Lower lobe of right lung (tissue), 2 donors: Measurements from ENCODE around the gene ELL3. TPM values are rescaled to one million over a fixed set of nuclear protein-coding genes. Genes with fewer than 3 reads are reported as not detected.

Source experiments
- ATAC-seq, 2 donors: fragments of 200-7000 bp; cut with Tn5 transposase; one replicate each; pipeline ENCODE4 v1.9.1; 2020 to 2022; ENCODE audit warnings: mild to moderate bottlenecking in 2 of 2, moderate library complexity in 2 of 2
- DNase-seq: peaks from one replicate; pipeline ENCODE4 v3.0.0-alpha.2; 2020
- H3K27ac ChIP-seq: fragments of 200-600 bp; one replicate; pipeline ENCODE4 v1.8.0; 2022
- H3K27me3 ChIP-seq: fragments of 200-600 bp; one replicate; pipeline ENCODE4 v1.8.0; 2022; ENCODE audit warnings: low read depth
- H3K36me3 ChIP-seq: fragments of 200-600 bp; one replicate; pipeline ENCODE4 v1.8.0; 2022; ENCODE audit warnings: mild to moderate bottlenecking
- H3K4me1 ChIP-seq: fragments of 200-600 bp; one replicate; pipeline ENCODE4 v1.8.0; 2022
- H3K4me3 ChIP-seq: fragments of 200-600 bp; one replicate; pipeline ENCODE4 v1.8.0; 2022; ENCODE audit warnings: mild to moderate bottlenecking
- H3K9me3 ChIP-seq: fragments of 200-600 bp; one replicate; pipeline ENCODE4 v1.8.0; 2022
- intact Hi-C: fragments of 100-400 bp; cut with DNase I; formaldehyde crosslinking; loops from one replicate; pipeline ENCODE4 v1.11.0; 2022
- total RNA-seq: library from RNA; stranded (reverse); fragmentation: NEBNext Ultra II Directional; extraction: Animal tissue kit (Norgen Biotek cat#: 25700); gene quantifications from one replicate; pipeline ENCODE4 v1.2.1, GENCODE V29; 2021
- TF ChIP-seq, protein P1 (sequence below): fragments of 200-600 bp; IDR thresholded peaks from one replicate; pipeline ENCODE4 v1.8.0; 2022; ENCODE audit warnings: antibody characterized with exemption, mild to moderate bottlenecking
- donor health status: DM: no; HTN: yes; CAD: no; lungs with severe emphysema.

The ELL3 gene
- total RNA-seq, 1 donor from 2014 or later: 5.1 TPM

GRCh38 chr15:43771816-43772215, 5.0 kb downstream of the ELL3 start:
- Histone ChIP-seq H3K4me1 (peaks cover 14% of the 10 kb centered on the region), H3K27ac (no peak overlapping the region), H3K27me3 (no peaks in the 10 kb centered on the region), H3K36me3 (peaks cover 72% of the 10 kb centered on the region), H3K9me3 (no peaks in the 10 kb centered on the region), H3K4me3 (no peak overlapping the region)
- ATAC-seq (no peak), DNase-seq (no peak)
- TF ChIP-seq, protein P1, sequence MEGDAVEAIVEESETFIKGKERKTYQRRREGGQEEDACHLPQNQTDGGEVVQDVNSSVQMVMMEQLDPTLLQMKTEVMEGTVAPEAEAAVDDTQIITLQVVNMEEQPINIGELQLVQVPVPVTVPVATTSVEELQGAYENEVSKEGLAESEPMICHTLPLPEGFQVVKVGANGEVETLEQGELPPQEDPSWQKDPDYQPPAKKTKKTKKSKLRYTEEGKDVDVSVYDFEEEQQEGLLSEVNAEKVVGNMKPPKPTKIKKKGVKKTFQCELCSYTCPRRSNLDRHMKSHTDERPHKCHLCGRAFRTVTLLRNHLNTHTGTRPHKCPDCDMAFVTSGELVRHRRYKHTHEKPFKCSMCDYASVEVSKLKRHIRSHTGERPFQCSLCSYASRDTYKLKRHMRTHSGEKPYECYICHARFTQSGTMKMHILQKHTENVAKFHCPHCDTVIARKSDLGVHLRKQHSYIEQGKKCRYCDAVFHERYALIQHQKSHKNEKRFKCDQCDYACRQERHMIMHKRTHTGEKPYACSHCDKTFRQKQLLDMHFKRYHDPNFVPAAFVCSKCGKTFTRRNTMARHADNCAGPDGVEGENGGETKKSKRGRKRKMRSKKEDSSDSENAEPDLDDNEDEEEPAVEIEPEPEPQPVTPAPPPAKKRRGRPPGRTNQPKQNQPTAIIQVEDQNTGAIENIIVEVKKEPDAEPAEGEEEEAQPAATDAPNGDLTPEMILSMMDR: no peak
- intact Hi-C loops: no loop called here

GRCh38 chr15:43769584-43770228, 7.1 kb downstream of the ELL3 start:
- intact Hi-C loops: no loop called here
- TF ChIP-seq, protein P1: peak; percentile 69
- H3K36me3 ChIP-seq: peaks cover 93% of the 10 kb centered on the region
- no peak overlapping the region for H3K27ac ChIP-seq
- no peak overlapping the region for H3K4me3 ChIP-seq
- H3K9me3 ChIP-seq: no peaks in the 10 kb centered on the region
- peak; percentile 79 to 82 for ATAC-seq
- DNase-seq: peak; percentile 55
- H3K27me3 ChIP-seq: no peaks in the 10 kb centered on the region
- H3K4me1 ChIP-seq: no peaks in the 10 kb centered on the region

- H3K4me3 ChIP-seq: no peak overlapping the region
- intact Hi-C loops: no loop called here
- TF ChIP-seq, protein P1: no peak
- no peaks in the 10 kb centered on the region for H3K9me3 ChIP-seq
- no peaks in the 10 kb centered on the region for H3K27me3 ChIP-seq
- H3K36me3 ChIP-seq: peaks cover 100% of the 10 kb centered on the region
- ATAC-seq: no peak
- H3K27ac ChIP-seq: no peak overlapping the region
- no peak for DNase-seq
- no peaks in the 10 kb centered on the region for H3K4me1 ChIP-seq
These were observed 12.8 kb downstream of the ELL3 start for GRCh38 chr15:43763819-43764446.

DNA sequence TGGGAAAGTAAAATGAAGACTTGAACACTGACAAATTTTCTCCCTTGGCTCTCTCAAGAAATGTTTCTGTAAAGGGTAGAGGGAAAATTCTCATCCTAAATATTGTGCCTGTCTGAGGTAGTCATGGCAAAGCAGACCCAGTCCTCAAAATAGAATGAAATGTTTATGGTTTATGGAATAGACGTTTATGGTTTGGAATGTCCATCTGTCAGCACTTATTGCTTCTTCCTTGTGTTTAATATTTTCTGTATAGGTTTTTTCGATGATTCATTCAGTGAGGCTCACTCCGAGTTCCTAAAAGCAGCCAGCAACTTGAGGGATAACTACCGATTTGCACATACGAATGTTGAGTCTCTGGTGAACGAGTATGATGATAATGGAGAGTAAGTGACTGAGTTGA, 13.9 kb downstream of the ELL3 start:
- TF ChIP-seq, protein P1: no peak
- H3K4me3 ChIP-seq: no peak overlapping the region
- no peaks in the 10 kb centered on the region for H3K27me3 ChIP-seq
- no peak overlapping the region for H3K27ac ChIP-seq
- DNase-seq (no peak), ATAC-seq (no peak)
- no peaks in the 10 kb centered on the region for H3K4me1 ChIP-seq
- intact Hi-C loops: no loop called here
- H3K9me3 ChIP-seq: no peaks in the 10 kb centered on the region
- peaks cover 100% of the 10 kb centered on the region for H3K36me3 ChIP-seq

- H3K9me3 ChIP-seq: no peaks in the 10 kb centered on the region
- peaks cover 54% of the 10 kb centered on the region for H3K36me3 ChIP-seq
- no peak overlapping the region for H3K27ac ChIP-seq
- H3K27me3 ChIP-seq: no peaks in the 10 kb centered on the region
- no peak overlapping the region for H3K4me3 ChIP-seq
- DNase-seq (no peak), ATAC-seq (no peak)
- H3K4me1 ChIP-seq: peaks cover 54% of the 10 kb centered on the region
- intact Hi-C loops: no loop called here
- TF ChIP-seq, protein P1: no peak
These were observed 24.9 kb downstream of the ELL3 start for GRCh38 chr15:43751885-43752284.
